ENCODE measurements around the gene PFDN6. TPM values are rescaled to one million over a fixed set of nuclear protein-coding genes. Genes with fewer than 3 reads are reported as not detected.

The PFDN6 gene
- total RNA-seq, 6 experiments from 2014 or later: 52.1 to 73.7 (median 69.7) TPM

DNA sequence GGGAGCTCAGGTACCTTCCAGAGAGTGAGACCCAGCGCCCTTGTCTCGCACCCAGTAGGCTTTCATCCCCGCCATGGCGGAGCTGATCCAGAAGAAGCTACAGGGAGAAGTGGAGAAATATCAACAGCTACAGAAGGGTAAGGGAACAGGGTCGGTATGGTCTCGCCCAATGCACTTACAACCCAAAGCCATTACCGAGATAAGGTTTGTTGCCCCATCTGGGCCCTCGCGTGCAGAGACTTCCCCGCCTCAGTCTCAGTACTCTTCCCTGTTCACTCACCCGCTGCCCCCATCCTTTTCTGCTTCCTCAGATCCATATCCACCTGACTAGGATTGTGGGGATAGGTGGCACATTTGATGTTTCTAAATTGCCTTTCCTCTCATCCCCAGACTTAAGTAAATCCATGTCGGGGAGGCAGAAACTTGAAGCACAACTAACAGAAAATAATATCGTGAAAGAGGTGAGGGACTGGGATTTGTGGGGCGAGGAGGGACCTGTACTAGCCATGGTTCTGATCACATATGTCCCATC is 449 bp downstream of the PFDN6 start:
- Mint-ChIP-seq H3K27me3 (ENCODE audit: insufficient read depth) (no peaks in the 10 kb centered on the region; the same call in 1 of the 2 replicates), H3K27ac (peak overlapping the region; percentile 82), H3K36me3 (ENCODE audit: low read depth) (peaks cover 46% of the 10 kb centered on the region), H3K4me3 (peak overlapping the region; percentile 94), H3K4me1 (ENCODE audit: low read depth) (peaks cover 42% of the 10 kb centered on the region), H3K9me3 (no peaks in the 10 kb centered on the region)
- no peak for DNase-seq
- TF ChIP-seq, protein P1, sequence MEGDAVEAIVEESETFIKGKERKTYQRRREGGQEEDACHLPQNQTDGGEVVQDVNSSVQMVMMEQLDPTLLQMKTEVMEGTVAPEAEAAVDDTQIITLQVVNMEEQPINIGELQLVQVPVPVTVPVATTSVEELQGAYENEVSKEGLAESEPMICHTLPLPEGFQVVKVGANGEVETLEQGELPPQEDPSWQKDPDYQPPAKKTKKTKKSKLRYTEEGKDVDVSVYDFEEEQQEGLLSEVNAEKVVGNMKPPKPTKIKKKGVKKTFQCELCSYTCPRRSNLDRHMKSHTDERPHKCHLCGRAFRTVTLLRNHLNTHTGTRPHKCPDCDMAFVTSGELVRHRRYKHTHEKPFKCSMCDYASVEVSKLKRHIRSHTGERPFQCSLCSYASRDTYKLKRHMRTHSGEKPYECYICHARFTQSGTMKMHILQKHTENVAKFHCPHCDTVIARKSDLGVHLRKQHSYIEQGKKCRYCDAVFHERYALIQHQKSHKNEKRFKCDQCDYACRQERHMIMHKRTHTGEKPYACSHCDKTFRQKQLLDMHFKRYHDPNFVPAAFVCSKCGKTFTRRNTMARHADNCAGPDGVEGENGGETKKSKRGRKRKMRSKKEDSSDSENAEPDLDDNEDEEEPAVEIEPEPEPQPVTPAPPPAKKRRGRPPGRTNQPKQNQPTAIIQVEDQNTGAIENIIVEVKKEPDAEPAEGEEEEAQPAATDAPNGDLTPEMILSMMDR (IDR thresholded peaks at IDR 0.05): no peak

DNA sequence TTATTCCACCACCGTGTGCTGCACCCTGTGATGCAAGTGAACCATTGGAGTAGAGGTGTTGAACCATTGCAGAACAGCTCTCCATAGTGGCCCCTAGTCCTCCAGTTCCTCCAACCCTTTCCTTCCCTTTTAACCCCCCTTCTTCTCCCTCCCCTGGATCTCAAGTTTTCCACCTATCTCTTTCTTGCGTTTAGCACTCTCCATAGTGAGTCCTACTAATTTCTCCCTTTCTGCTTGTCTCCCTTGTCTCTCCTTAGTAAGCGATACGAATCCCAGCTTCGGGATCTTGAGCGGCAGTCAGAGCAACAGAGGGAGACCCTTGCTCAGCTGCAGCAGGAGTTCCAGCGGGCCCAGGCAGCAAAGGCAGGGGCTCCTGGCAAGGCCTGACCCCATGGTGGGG is 1.1 kb downstream of the PFDN6 start:
- H3K4me3 Mint-ChIP-seq: peak overlapping the region; percentile 94

DNA sequence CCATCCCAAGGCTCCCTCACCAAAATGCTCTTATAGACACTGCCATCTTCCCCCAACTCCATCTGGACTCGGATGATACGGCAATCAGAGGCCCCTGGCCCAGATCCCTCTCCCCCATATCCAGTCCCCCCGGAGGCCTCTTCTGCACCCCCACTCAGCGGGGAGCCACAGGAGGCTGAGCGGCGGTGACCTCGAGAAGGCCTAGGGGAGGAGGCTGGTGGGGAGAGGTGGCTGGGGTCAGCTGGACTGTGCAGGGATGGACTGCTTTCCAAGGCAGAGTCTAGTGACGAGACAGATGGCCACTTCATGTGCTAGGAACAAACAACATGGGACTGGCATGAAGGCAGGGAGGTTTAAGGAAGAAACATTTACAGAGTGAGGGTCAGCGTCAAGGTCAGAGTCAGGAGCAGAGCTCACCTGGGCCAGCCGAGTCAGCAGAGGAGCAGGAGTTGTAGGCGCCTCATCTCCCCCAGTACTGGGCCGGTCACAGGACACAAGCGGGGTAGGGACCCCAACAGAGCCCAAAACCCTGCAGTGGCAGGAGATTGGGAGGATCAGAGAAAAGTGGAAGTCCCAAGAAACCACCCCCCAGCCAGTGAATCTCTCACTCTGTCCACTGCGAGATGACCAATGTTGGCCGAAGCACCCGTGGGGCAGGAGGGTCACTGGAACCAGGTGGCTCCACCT is 3.7 kb downstream of the PFDN6 start:
- peaks cover 32% of the 10 kb centered on the region for H3K36me3 Mint-ChIP-seq (ENCODE audit: low read depth)
- H3K27me3 Mint-ChIP-seq (ENCODE audit: insufficient read depth): peaks cover 3% of the 10 kb centered on the region
- DNase-seq: no peak
- H3K4me1 Mint-ChIP-seq (ENCODE audit: low read depth): peaks cover 40% of the 10 kb centered on the region
- TF ChIP-seq, protein P1 (IDR thresholded peaks at IDR 0.05): no peak
- no peak overlapping the region for H3K4me3 Mint-ChIP-seq
- H3K27ac Mint-ChIP-seq: peak overlapping the region; percentile 40
- H3K9me3 Mint-ChIP-seq: peaks cover 3% of the 10 kb centered on the region

More for the DNA sequence above, 1.1 kb downstream of the PFDN6 start:
- no peaks in the 10 kb centered on the region for H3K9me3 Mint-ChIP-seq
- DNase-seq: no peak
- peaks cover 42% of the 10 kb centered on the region for H3K4me1 Mint-ChIP-seq (ENCODE audit: low read depth)
- no peaks in the 10 kb centered on the region; the same call in 1 of the 2 replicates for H3K27me3 Mint-ChIP-seq (ENCODE audit: insufficient read depth)
- TF ChIP-seq, protein P1 (IDR thresholded peaks at IDR 0.05): no peak
- peaks cover 46% of the 10 kb centered on the region for H3K36me3 Mint-ChIP-seq (ENCODE audit: low read depth)
- H3K27ac Mint-ChIP-seq: peak overlapping the region; percentile 82; the same call in 1 of the 2 replicates

DNA sequence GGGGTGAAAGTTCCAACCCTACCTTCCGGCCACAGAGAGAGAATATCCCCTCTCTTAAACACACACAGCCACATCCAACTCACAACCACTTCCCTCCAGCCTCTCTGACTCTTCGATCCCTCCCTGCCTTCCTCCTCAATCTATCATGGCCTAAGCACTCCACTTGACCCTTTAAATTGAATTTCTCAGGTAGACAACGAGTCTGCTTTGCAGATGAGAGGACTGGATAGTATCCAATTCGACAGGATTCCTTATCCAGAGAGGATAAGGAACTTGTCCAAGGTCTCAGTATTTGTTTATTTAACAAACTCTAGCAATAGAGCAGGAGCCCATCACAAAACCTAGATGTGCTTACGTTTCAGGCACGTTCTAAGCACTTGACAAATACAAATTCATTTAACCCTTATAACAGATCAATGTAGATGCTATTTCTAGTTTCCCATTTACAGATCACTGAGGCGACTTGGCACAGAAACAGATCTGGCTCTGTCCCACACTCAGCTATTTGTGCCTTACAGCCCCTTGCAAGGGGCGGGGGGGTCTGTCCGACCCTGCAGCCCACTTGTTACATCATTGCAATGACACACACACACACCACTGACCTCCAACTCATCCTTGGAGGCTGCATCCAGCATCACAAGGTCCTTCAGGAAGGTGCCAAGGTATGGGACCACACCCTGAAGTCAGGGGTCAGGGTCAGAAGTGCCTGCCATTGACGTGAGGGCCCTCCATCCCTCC is 4.9 kb downstream of the PFDN6 start:
- Mint-ChIP-seq H3K9me3 (peaks cover 4% of the 10 kb centered on the region), H3K36me3 (ENCODE audit: low read depth) (peaks cover 21% of the 10 kb centered on the region), H3K27ac (peak overlapping the region; percentile 4; the same call in 1 of the 2 replicates), H3K4me3 (no peak overlapping the region), H3K4me1 (ENCODE audit: low read depth) (peaks cover 35% of the 10 kb centered on the region), H3K27me3 (ENCODE audit: insufficient read depth) (peaks cover 7% of the 10 kb centered on the region)
- TF ChIP-seq, protein P1 (IDR thresholded peaks at IDR 0.05): no peak
- DNase-seq: no peak

GRCh38 chr6:33295621-33296369 is 6.4 kb downstream of the PFDN6 start:
- TF ChIP-seq, protein P1 (IDR thresholded peaks at IDR 0.05): no peak
- Mint-ChIP-seq H3K36me3 (ENCODE audit: low read depth) (peaks cover 19% of the 10 kb centered on the region; the same call in 1 of the 2 replicates), H3K4me3 (no peak overlapping the region), H3K27me3 (ENCODE audit: insufficient read depth) (peaks cover 17% of the 10 kb centered on the region), H3K27ac (no peak overlapping the region; the same call in 1 of the 2 replicates), H3K4me1 (ENCODE audit: low read depth) (peaks cover 33% of the 10 kb centered on the region), H3K9me3 (peaks cover 4% of the 10 kb centered on the region)
- DNase-seq: no peak

Data from HFFc6 (cell line).